Neural cell (in vitro differentiated cells): ENCODE measurements around the gene PPP2R2D. TPM values are rescaled to one million over a fixed set of nuclear protein-coding genes. Genes with fewer than 3 reads are reported as not detected.
A peak's percentile ranks its signal among the peaks of the same experiment; 100 is the strongest.

Source experiments
- H2AFZ ChIP-seq: fragments of 200-600, 300-800 bp; sonication (generic), shearing (Covaris generic); 2 replicates; pipeline ENCODE4 v1.6.0; 2014; ENCODE audit warnings: low read depth, mild to moderate bottlenecking, antibody characterized with exemption, low read length, moderate library complexity
- H3F3A ChIP-seq: fragments of 200-600 bp; shearing (Covaris generic); 2 replicates; pipeline ENCODE4 v1.6.1; 2016; ENCODE audit warnings: mild to moderate bottlenecking, moderate library complexity, mixed read lengths, antibody characterized with exemption, low read length; ENCODE audit not compliant: insufficient read depth, poor library complexity, severe bottlenecking
- H3K27ac ChIP-seq: fragments of 200-600, 300-800 bp; sonication (generic), shearing (Covaris generic); 2 replicates; pipeline ENCODE4 v1.5.1; 2014; ENCODE audit warnings: mild to moderate bottlenecking, low read length, moderate library complexity
- H3K27me3 ChIP-seq: fragments of 300-800, 200-600 bp; sonication (generic), shearing (Covaris generic); 2 replicates; pipeline ENCODE4 v1.6.0; 2014; ENCODE audit warnings: mild to moderate bottlenecking, low read depth, low read length, moderate library complexity; ENCODE audit not compliant: insufficient read depth
- H3K36me3 ChIP-seq: fragments of 300-800, 200-600 bp; sonication (generic), shearing (Covaris generic); 2 replicates; pipeline ENCODE4 v1.5.1; 2014; ENCODE audit warnings: mild to moderate bottlenecking, antibody characterized with exemption, low read length, moderate library complexity; ENCODE audit not compliant: insufficient read depth
- H3K4me2 ChIP-seq: fragments of 300-800, 200-600 bp; sonication (generic), shearing (Covaris generic); 2 replicates; pipeline ENCODE4 v1.6.0; 2014; ENCODE audit warnings: mild to moderate bottlenecking, low read length
- H3K4me3 ChIP-seq: fragments of 300-800, 200-600 bp; sonication (generic), shearing (Covaris generic); 2 replicates; pipeline ENCODE4 v1.5.1; 2014; ENCODE audit warnings: mild to moderate bottlenecking, low read length, moderate library complexity
- H3K79me2 ChIP-seq: fragments of 200-600 bp; shearing (Covaris generic); replicated peaks from 2 replicates; pipeline ENCODE4 v1.6.0; 2014; ENCODE audit warnings: mild to moderate bottlenecking, low read length, moderate library complexity; ENCODE audit not compliant: insufficient read depth
- H3K9ac ChIP-seq: fragments of 300-800, 200-600 bp; sonication (generic), shearing (Covaris generic); 2 replicates; pipeline ENCODE4 v1.6.1; 2016; ENCODE audit warnings: mild to moderate bottlenecking, low read length, mixed read lengths
- H3K9me2 ChIP-seq: fragments of 200-600 bp; shearing (Covaris generic); 2 replicates; pipeline ENCODE4 v1.6.1; 2016; ENCODE audit warnings: mild to moderate bottlenecking, low read length, mixed read lengths; ENCODE audit not compliant: insufficient read depth
- H3K9me3 ChIP-seq: fragments of 200-600, 300-800 bp; sonication (generic), shearing (Covaris generic); 2 replicates; pipeline ENCODE4 v1.6.1; 2016; ENCODE audit warnings: mild to moderate bottlenecking, mixed run types, low read length, moderate library complexity, mixed read lengths
- H4K20me1 ChIP-seq: fragments of 200-600 bp; shearing (Covaris generic); 2 replicates; pipeline ENCODE4 v1.6.1; 2016; ENCODE audit warnings: mild to moderate bottlenecking, mixed run types; ENCODE audit not compliant: insufficient read depth
- CTCF ChIP-seq: fragments of 450-650 bp; IDR thresholded peaks from 2 replicates; pipeline ENCODE4 v1.5.1; 2014; ENCODE audit warnings: antibody characterized with exemption, mild to moderate bottlenecking, moderate library complexity; ENCODE audit not compliant: poor library complexity, severe bottlenecking
- EP300 ChIP-seq: fragments of 450-650 bp; conservative IDR thresholded peaks from 2 replicates; pipeline ENCODE4 v1.6.1; 2014; ENCODE audit warnings: antibody characterized with exemption, mild to moderate bottlenecking, moderate library complexity; ENCODE audit not compliant: poor library complexity, severe bottlenecking
- EZH2 ChIP-seq: fragments of 200-600, 300-800 bp; shearing (Covaris generic), sonication (generic); IDR thresholded peaks from 2 replicates; pipeline ENCODE4 v1.6.1; 2014; ENCODE audit warnings: antibody characterized with exemption, low read length, borderline replicate concordance, mild to moderate bottlenecking; ENCODE audit not compliant: insufficient read depth, poor library complexity, severe bottlenecking
- MXI1 ChIP-seq: fragments of 450-650 bp; conservative IDR thresholded peaks from 2 replicates; pipeline ENCODE4 v1.6.1; 2014; ENCODE audit warnings: antibody characterized with exemption, mild to moderate bottlenecking; ENCODE audit not compliant: poor library complexity, severe bottlenecking
- POLR2AphosphoS5 ChIP-seq: IDR thresholded peaks from 2 replicates; pipeline ENCODE4 v1.6.1; 2012
- RAD21 ChIP-seq: fragments of 450-650 bp; conservative IDR thresholded peaks from 2 replicates; pipeline ENCODE4 v1.6.1; 2014; ENCODE audit warnings: antibody characterized with exemption, mild to moderate bottlenecking, moderate library complexity
- SMC3 ChIP-seq: fragments of 450-650 bp; conservative IDR thresholded peaks from 2 replicates; pipeline ENCODE4 v1.6.1; 2014; ENCODE audit warnings: antibody characterized with exemption, mild to moderate bottlenecking, moderate library complexity; ENCODE audit not compliant: poor library complexity
- TAF1 ChIP-seq: IDR thresholded peaks from 2 replicates; pipeline ENCODE4 v1.6.1; 2012; ENCODE audit warnings: low read depth
- polyA plus RNA-seq: library from polyadenylated mRNA; depleted of rRNA; stranded (reverse); fragments of >200 nt; gene quantifications from 2 replicates; pipeline ENCODE4 v1.2.3, GENCODE V29; 2014
- TF ChIP-seq, protein P1 (sequence below): IDR thresholded peaks from 2 replicates; pipeline ENCODE4 v1.6.1; 2012; ENCODE audit warnings: borderline replicate concordance

Gene PPP2R2D
- polyA plus RNA-seq, 1 donor from 2014 or later: 71.7 TPM

DNA sequence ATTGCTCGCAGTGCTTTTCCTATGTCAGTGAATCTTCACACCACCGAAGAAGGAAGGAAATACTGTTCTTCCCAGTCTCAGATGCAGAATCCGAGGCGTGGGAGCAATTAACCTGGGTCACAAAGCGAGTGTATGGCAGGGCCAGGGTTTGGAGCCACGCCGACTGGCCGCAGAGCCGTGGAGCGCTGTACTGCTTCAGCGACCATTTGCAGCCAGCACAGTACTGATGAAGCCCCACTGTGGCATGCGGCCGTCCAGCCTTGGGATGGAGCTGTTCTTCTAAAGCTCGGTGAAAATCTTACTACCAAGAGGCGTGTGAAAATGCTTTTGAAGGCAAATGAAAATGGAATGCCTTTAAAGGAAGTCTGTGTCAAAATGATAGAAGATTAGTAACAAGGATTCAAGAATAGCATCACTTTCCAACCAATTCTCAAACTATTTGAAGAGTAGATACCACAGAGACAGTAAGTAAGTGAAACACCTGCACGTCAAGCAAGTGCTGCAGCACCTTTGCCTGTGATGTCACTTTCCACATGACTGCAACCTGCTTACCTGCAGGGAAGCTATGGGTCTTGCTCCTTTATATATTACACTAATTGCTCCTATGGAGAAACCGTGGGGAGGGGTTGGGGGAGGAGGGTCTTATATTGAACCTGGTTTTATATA lies 4.9 kb downstream of the PPP2R2D start:
- Histone ChIP-seq H3K27ac (no peak overlapping the region), H3K4me3 (peak overlapping the region; percentile 18), H3K79me2 (peaks cover 78% of the 10 kb centered on the region)

DNA sequence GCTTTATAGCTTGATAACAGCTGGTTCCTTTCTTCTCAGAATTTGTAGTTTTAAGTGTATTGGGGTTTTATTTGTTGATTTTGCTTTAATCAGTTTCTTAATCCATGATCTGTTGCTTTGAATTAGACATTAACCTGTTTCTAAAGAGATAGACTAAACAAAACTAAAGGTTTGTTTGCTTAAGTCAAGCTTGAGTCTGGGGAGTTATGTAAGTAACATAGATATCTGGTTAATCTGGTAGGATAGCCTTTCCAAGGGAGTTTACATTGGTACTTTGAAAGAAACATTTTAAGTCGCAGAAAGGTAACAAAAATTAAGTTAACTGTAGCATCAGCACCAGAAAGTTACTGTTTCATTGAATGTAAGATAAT lies 5.4 kb downstream of the PPP2R2D start:
- Histone ChIP-seq H3K36me3 (no peaks in the 10 kb centered on the region), H3K27me3 (no peaks in the 10 kb centered on the region), H3K4me2 (no peak overlapping the region), H2AFZ (no peak overlapping the region), H3K79me2 (peaks cover 78% of the 10 kb centered on the region), H4K20me1 (no peaks in the 10 kb centered on the region), H3K4me3 (no peak overlapping the region), H3K27ac (no peak overlapping the region), H3K9ac (no peak overlapping the region), H3K9me2 (no peaks in the 10 kb centered on the region), H3K9me3 (no peaks in the 10 kb centered on the region), H3F3A (no peaks in the 10 kb centered on the region)
- no peak for TF ChIP-seq CTCF
- no peak for TF ChIP-seq RAD21
- no peak for TF ChIP-seq TAF1

More for the DNA sequence above, 4.9 kb downstream of the PPP2R2D start:
- no peak for TF ChIP-seq RAD21
- no peak for TF ChIP-seq CTCF
- TF ChIP-seq, protein P1, sequence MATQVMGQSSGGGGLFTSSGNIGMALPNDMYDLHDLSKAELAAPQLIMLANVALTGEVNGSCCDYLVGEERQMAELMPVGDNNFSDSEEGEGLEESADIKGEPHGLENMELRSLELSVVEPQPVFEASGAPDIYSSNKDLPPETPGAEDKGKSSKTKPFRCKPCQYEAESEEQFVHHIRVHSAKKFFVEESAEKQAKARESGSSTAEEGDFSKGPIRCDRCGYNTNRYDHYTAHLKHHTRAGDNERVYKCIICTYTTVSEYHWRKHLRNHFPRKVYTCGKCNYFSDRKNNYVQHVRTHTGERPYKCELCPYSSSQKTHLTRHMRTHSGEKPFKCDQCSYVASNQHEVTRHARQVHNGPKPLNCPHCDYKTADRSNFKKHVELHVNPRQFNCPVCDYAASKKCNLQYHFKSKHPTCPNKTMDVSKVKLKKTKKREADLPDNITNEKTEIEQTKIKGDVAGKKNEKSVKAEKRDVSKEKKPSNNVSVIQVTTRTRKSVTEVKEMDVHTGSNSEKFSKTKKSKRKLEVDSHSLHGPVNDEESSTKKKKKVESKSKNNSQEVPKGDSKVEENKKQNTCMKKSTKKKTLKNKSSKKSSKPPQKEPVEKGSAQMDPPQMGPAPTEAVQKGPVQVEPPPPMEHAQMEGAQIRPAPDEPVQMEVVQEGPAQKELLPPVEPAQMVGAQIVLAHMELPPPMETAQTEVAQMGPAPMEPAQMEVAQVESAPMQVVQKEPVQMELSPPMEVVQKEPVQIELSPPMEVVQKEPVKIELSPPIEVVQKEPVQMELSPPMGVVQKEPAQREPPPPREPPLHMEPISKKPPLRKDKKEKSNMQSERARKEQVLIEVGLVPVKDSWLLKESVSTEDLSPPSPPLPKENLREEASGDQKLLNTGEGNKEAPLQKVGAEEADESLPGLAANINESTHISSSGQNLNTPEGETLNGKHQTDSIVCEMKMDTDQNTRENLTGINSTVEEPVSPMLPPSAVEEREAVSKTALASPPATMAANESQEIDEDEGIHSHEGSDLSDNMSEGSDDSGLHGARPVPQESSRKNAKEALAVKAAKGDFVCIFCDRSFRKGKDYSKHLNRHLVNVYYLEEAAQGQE: no peak
- TF ChIP-seq TAF1: no peak
- TF ChIP-seq EZH2: no peak
- no peak for TF ChIP-seq SMC3
- TF ChIP-seq EP300: no peak
- no peak for TF ChIP-seq MXI1
- no peak for TF ChIP-seq POLR2AphosphoS5
- Histone ChIP-seq H3F3A (no peaks in the 10 kb centered on the region), H3K9me3 (no peaks in the 10 kb centered on the region), H3K9me2 (no peaks in the 10 kb centered on the region), H2AFZ (no peak overlapping the region), H3K36me3 (no peaks in the 10 kb centered on the region), H3K9ac (no peak overlapping the region), H3K4me2 (no peak overlapping the region), H3K27me3 (no peaks in the 10 kb centered on the region), H4K20me1 (no peaks in the 10 kb centered on the region)
